Suppressor macrophage treated with lipopolysaccharide for 4 hours (primary cell): ENCODE results near the gene LINC00237.

Experiments used
- DNase-seq: peaks from one replicate; pipeline ENCODE4 v3.0.0-alpha.2; 2020

The LINC00237 gene

DNA sequence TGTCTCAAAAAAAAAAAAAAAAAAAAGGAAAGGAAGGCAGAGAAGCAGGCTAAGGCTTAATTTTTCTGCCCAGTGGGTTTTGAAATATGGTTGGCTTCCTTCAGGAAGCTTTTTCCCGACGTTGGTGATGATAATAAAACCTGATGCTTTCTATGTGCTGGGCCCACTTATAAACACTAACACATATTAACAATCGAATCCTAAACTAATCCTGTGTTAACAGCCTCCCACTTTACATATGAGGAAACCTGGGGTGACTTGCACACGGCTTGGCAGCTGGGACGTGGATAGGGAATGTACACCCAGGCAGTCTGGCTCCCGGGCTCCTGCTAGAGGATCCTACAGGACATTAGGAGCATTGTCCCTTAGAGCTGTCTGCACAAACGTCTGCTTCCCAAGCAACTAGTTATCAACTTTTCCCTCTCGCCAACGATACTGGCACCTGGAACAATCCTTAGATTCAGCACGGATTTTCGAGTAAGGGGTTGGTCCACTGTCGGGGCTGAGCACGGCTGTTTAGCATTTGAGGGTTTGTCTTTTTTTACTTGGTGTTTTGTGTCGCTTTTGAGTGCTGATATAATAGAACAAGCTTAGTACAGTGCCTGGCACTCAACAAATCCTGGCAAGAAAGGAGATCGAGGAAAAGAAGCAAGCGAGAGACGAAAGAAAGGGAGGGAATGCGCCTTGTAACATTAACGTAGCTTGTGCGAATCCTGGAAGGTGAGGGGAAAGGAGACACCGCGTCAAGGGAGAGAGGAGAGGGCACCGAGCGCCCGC, 19.1 kb upstream of the LINC00237 start:
- DNase-seq = no peak

DNA sequence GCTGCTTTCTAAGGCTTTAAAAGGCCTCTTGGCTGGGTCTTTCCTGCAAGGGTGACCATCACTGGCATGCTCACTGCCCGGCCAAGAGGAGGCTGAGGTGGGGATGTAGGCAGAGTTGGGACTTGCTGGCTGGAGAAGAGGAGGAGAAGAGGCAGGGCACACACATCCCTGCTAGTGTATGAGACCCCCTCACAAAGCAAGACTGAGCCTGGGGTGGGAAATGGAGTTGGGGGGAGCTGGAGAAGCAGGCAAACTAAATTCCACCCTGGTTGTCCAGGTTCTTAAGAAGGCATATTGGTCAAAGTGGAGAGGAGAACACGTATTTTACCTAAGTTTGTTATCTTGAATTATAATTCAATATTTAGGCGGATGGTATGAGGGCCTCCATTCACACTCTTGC, 18.0 kb upstream of the LINC00237 start:
- no peak for DNase-seq

DNA sequence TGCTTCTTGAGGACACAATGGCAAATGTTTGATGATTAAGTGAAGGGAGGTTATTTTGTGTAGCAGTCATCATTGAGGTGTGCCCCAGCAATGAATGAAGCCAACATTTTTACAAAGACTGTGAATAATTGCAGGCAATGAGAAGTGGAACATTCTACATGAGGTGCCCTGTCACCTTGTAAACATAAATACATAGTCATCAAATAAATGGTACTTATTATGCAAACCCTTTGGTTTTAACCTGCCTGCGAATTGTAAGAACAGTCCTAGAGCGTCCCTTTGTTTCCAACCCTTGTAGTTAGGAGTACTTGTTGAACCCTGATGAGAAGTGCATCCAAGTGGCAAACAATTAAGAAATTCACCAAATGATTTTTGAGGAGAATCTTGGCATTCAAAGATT, 12.6 kb upstream of the LINC00237 start:
- no peak for DNase-seq

DNA sequence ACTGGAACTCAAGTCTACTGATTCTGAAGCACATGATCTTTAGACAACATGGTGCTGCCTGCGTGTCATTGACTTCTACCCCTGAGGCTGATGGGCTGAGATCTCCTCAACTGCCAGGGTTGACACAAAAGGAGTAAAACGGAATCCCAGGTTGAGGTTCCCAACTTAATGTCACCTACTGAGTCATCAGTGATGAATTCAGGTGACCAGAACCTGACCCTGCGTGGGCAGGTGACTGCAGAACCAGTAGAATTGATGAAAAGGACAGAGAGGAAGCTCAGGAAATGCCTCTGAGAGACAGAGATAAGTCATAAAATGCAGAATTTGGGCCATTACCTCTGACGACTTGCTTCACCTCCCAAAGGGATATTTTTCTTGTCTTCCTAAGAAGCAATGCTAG, 12.0 kb upstream of the LINC00237 start:
- no peak for DNase-seq

DNA sequence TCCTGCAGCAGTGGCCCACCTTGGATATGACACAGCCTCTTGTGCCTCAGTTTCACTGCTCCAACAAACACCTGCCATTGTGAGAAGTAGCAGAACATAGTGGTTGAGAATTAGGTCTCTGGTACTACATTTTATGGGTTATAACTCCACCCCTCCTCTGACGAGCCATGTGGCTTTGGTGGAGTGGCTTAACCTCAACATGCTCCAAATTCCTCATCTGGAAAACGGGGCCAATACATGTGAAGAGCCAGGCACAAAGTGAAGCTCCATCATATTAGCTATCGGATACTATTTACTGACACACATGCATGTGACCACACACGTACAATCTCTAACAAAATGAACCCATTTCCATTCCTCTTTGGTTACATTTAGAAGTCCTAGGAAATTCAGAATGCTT, 11.4 kb upstream of the LINC00237 start:
- DNase-seq = no peak

DNA sequence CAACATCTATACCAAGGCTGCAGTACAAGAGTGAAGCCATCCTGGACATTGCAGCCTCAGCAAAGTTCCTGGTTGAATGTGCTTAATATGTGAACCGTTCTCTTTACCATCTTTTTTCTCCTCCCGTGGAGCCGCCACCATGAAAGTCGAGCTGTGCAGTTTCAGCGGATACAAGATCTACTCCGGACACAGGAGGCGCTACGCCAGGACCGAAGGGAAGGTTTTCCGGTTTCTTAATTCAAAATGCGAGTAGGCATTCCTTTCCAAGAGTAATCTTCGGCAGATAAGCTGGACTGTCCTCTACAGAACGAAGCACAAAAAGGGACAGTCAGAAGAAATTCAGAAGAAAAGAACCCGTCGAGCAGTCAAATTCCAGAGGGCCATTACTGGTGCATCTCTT, 8.4 kb upstream of the LINC00237 start:
- DNase-seq = no peak

DNA sequence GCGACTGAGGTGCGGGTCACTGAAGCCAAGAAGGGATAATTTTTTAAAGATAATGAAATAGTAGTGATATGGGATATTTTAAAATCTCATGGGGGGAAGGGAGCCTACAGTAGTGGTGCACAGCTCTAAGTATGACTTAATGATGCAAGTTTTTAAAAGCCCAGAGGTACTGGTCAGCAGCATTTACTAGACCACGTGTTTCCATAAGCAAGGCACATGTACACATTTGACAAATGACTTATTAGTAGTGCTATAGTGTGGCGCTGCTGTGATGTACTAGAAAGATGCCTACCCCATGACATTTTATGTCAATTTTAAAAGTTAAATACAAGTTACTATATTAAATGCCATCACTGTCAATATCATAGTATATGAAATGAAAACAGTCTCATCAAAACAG, 7.5 kb upstream of the LINC00237 start:
- DNase-seq = no peak

DNA sequence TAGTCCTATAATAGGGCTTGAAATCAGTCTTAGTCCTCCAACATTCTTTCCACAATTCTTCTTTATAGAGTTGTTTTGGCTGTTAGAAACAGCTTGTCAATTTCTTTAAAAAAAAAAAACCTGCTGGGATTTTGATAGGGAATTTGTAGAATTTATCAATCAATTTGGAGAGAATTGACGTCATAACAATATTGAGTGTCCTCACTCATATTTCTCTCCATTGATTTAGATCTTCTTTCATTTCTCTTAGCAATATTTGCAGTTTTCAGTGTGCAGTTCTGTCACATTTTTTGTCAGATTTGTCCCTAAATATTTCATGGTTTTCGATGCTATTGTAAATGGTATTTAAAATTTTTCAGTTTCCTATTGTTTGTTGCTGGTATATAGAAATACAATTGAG, 5.3 kb upstream of the LINC00237 start:
- no peak for DNase-seq

DNA sequence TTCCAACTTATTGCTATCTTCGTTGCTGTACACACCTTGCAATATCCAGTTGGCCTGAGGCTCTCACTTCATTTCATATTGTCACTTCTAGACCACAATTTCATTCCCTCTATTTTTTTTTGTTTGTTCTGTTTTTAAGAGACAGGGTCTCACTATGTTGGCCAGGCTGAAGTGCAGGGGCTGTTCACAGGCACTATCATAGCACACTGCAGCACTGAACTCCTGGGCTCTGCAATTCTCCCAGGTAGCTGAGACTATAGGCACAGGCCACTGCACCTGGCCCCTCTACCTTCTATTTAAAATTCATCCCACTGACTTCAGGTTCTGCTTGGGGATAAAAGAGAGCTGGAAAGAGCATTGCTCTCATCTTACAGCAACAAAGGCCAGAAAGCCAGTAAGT, 4.7 kb upstream of the LINC00237 start:
- DNase-seq = no peak

DNA sequence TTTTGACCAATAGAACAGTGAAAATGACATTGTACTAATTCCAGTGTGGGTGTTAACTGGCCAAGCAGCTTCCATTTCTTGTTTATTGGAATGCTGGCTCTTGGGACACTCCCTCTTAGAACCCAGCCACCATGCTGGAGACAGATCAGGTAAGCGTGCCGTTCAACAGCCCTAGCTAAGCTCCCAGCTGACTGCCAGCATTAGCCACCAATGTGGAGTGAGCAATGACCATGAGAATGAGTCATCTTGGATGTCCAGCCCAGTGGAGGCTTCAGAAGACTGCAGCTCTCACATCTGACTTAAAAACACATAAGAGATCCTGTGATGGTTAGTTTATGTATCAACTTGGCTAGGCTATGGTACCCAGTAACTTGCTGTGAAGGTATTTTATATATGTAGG, 3.0 kb upstream of the LINC00237 start:
- no peak for DNase-seq

DNA sequence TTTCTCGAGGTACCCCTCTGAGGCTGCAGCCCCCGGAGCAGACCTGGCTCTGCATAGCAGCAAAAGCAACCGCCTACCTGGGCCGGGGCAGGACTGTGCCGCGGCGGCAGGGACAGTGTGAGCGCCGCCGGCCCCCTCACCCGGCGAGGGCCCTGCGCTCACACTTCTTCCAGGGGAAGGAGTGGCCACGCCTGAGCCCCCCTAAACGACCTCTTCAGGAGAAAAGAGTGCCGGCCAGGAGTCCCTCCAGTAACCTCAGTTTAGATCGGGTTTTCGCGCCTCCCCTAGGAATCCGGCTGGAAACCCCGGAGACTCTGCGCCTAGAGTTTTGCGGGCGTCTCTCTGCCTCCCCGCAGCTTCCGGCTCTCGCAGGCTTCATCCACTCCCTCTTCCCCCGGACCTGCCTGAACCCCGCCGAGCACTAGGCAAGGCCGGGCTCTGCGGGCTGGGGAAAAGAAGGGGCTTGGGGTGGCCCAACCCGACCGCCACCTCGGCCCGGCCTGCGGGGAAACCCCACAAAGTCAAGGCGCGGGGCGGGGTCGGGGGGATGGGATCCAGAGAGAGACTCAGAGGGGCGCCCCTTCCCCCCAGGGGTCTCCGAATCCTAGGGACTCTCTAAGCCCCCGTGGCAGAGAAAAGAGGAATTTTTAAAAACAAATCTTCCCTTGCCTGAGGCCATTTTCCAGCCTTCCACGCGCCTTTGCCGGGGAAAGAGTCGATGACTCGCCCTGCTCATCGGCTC, 558 bp downstream of the LINC00237 start:
- no peak for DNase-seq

DNA sequence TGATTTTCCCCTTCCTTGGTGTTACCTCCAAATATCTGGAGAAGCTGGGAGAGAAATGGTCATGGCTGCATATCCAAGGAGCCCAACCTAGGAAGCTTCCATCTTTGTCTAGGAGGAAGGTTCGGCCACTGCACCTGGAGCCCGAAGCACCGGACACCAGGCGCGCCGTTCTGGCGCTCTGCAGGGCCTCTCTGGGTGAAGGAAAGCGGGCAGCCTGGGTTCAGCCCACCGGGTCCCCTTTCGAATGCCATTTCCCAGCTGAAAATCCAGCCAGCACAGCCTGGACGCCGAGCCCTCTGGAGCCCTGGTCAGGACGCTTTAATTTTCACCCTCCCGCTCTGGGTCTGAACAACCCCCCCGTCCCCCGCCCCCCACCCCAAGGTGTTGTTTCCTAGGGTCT, 1.2 kb downstream of the LINC00237 start:
- no peak for DNase-seq

DNA sequence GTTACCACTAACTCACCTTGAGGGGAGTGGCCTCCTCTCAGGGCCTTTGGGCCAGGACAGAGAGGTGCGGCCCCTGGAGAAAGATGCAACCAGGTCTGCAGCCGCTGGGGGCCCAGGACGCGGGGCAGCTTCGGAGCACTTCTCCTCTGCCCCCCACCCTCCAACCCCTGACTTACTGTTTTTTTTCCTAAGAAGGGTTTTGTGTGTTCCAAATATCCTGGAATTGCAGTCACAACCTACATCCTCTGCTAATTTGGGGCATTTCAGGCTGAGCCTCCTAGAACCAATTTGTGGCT, 1.7 kb downstream of the LINC00237 start:
- no peak for DNase-seq

DNA sequence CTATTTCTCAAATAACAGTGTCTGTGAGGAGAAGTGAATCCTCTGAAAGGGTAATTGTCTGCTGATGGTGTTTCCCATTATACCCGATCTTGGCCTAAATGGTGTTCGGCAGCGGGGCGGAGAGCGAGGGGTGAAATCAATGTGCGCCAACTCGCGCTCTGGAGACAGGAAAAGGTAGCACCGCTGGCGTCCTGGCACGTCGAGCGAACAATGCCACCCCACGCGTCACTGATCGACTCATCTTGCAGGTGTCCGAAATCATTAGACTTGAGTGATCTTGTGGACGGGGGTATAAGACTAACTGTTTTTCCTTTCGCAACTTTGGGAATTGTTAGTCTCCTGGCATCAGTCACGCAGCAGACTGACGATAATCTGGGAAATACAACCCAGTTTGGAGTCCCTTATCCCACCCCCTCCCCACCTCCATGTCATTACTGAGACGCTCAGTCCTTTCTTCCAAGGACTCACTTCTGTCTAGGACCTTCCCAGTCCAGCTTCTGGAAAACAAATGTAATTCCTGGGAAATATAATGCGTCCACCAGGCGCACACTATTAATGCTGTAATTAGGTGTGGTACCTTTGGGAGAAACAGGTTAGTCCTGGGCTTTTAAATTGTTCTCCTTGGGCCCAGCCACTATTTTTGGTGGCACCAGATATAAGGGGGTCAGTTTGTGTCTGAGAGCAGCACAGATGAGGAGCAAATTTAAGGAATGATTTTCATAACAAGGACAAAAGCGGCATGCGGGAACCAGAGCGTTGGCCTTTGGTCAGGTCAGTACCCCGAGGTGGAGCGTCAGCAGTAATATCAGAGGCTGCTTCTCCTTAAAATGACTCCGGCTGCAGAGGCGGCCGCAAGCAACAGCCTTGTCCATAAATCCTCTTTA, 2.3 kb downstream of the LINC00237 start:
- no peak for DNase-seq

DNA sequence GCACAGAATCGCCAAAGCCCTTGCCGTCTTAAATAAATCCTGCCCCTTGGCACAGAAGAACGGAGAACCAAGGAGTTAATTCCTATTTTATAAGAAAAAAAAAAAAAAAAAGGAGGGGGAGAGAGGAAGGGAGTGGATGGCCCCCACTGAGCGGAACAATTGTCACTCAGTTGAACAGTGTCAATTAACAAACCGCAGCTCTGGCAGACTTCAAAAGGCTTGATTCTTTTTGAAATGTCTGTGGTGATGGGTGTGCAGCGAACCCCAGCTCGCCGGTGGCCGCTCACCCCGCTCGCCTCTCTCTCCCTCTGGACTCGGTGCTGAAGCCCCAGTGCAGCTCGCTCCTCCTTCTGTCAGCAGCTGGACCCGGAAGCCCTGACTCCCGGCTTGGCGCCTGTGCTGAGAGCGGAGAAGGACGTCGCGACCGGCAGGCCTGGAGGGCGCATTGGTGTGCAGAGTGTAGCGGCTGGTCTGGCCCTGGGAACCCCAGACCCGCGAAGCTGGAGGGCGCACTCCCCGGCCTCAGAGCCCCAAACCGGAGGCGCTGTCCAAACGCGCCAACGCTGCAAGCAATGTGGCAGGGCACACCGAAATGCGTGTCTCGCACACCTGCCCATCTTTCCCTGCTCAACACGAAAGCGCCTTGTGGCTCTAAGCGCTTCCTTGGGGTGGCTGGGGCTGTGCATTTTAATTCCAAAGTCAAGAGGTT, 3.4 kb downstream of the LINC00237 start:
- DNase-seq = peak; percentile 47

DNA sequence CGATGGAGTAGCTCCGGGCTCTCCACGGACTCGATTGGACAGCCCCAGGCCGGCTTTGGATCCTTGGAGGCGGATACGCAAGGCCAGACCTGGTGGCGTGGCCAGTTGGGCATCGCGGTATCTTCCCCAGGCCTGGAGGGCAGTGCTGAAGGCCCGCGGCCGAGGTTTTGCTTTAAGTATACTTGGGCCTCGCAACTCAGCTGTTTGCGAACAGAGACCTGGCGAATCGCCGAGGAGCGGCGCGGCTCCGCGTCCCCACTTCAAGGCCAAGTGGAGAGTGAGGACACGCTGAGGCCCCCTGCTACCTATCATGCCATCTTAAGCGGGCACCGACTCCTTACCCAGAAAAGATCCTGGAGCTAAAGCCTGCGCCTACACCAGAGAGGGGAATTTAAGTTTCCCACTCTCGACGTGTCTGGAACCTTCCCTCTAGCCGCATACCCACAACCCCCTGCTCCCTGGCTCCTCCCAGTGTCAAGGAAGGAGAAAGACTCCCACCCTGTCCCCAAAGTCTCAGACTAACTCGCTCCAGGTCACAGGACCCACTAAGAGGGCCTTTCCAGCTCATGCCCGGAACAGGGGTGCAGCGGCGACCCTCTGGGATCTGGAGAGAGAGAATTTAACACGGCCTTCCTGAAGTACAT, 4.1 kb downstream of the LINC00237 start:
- no peak for DNase-seq

DNA sequence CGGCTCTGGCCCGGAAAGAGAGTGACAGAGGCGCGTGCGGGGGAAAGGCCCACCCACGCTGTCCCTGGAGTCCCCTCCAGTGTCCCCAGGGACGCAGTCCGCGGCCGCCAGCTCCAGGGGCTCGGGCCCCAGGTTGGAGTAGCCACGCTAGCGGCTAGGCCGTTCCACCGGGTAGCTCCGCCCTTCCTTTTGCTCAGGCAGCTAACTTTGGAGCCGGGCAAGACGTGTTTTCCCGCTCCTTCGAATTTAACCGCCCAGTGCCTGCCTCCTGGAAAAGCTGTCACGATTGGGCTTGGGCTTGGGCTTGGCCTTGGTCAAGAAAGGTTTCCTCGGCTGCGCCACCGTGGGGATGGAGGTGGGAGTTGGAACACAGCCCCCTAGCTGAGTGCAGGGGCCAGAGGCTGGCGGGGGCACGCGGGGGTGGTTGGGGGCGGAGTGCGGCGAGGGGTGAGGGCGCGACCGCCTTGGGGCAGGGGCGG, 4.7 kb downstream of the LINC00237 start:
- no peak for DNase-seq

DNA sequence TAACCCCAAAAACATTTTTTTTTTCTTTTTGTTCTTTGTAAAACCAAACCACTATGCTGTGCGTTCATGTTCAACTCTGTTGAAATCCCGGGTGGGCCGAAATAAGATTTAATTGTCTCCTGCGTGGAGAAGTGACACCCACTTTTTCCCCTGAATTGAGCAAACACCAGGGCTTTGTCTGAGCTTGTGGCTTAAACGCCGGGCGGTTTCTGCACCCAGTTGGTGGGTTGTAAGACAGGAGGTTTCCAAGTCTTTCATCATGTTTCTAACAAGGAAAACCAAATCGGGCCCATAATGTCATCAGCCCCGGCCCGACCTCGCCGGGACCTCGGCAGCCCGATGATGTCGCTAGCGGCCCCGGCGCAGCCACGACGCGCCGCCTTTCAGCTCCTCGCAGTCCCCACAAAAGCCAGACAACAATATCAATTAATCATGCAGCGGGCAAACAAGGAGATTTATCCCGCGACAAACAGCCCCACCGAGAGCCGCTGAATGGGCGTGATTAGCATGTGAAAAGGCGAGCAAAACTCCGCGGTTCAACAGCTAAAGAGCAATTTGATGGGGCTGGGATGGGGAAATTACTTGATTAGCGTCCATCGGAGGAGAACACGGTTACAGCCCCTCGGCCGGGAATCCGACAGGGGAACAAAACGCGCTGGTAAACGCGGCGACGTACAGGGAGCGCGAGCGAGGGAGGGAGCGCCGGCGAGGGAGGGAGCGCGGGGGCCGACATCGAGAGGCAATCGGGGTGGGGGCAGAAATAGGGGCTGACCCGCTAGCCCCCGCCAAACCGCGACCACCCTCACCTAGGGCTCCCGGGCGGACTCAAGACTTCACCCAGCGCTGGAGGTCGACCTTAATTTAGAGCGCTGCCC, 5.3 kb downstream of the LINC00237 start:
- peak; percentile 58 for DNase-seq

DNA sequence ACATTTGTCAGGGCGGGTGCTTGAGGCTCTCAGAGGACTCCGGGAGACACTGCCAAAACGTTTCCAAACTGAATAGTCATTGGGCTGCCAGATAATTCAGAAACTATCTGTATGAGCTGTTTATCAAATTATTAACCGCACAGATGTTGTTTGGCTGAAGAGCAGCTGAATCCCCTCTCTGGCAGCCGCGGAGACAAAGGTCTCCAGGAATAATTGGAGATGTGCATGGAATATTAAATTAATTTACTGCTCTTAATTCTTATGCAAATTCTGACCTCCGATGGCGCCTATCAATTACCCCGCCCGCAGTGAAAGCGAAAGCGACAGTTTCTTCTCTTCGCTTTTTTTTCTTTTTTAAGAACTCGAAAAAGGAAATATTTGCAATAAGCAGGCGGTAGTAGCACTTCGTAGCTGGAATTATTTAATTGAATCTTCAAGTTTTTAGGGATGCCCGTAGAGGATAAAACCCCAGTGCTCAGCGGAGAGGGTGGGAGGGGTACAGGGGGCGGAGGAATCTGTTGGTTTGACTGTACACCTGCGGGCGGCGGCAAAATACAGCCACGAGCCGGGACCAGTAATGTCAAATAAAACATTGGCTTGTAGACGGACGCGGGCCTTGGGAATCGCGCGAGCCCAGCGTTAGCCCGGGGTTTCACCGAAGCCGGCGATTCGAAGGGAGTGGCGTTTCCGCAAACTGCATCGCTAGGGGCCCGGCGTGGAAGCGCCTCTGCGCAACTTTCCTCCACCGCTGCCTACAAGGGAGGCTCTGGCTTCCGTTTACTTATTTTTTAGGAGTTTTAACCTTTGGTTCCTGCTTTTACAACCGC, 6.2 kb downstream of the LINC00237 start:
- DNase-seq = peak; percentile 73

DNA sequence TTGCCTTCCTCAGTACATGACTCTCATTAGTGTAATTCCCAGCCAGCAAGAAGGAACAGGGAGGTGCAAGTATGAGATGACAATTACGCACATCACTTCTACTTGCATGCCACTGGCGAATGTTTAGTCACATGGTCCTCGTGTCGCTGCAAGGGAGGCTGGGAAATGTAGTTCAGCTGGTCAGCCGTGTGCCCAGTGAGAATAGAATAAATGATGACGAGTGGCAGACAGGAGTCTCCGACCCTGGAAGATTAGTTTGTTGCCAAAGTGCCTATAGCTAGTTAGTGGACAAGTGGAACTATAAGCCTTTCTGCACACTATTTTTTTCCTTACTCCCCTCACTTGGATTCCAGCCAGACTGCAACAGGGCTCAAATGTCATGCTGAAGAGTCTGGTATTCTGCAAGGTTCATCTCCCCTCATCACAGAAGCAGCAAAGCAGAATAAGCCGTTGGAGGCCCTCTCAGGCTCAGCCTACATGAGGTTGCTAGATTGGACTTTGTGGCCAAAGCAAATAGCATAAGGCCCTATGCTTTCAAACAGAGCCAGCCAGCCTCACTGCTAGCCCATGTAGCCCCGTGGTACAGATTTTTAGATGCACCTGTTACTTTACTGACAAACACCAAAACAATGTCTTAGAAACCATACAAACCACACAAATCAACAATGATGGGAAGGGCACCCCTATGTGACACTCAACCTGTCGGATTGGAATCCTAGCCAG, 9.7 kb downstream of the LINC00237 start:
- DNase-seq = peak; percentile 45
